ENCODE measurements around the gene TMEM45B. TPM values are rescaled to one million over a fixed set of nuclear protein-coding genes. Genes with fewer than 3 reads are reported as not detected.
"Not testable (repeated sequence)": the region's sequence is repeated elsewhere in the genome, so short reads cannot be mapped to it uniquely, and the experiment has no call there.

The TMEM45B gene
- total and polyA plus RNA-seq, 2 donors (not counting 1 experiment from before 2014, with no cell fraction given), result not detected

- not testable (repeated sequence) for H3K36me3 ChIP-seq (ENCODE audit: control insufficient read depth, insufficient read depth, low read length); H3K9ac ChIP-seq (ENCODE audit: insufficient read depth, low read length); H3K79me2 ChIP-seq (ENCODE audit: control insufficient read depth, insufficient read depth, low read length); H2AFZ ChIP-seq (ENCODE audit: low read length); H4K20me1 ChIP-seq (ENCODE audit: control insufficient read depth, extremely low read depth, insufficient read depth, low read length); H3K4me2 ChIP-seq (ENCODE audit: extremely low read depth, insufficient read depth, low read length); H3K9me3 ChIP-seq (ENCODE audit: control insufficient read depth, insufficient read depth, low read depth, low read length); H3K27ac ChIP-seq (ENCODE audit: insufficient read depth, low read length); H3K27me3 ChIP-seq (ENCODE audit: control insufficient read depth, insufficient read depth, low read length); H3K4me1 ChIP-seq (ENCODE audit: control insufficient read depth, extremely low read depth, insufficient read depth, low read length); H3K4me3 ChIP-seq (replicated peaks in 1 of 4; ENCODE audit: control extremely low read depth in 1 of 4, insufficient read depth in 1 of 4, low read depth in 3 of 4, low read length in 4 of 4)
- peak in 1 of 2 donors; percentile 59 for DNase-seq (ENCODE audit: low read depth in 2 of 2)
These were observed 20.8 kb downstream of the TMEM45B start for GRCh38 chr11:129836423-129836891.

GRCh38 chr11:129836979-129837378 is 21.3 kb downstream of the TMEM45B start:
- Histone ChIP-seq H3K9me3 (ENCODE audit: control insufficient read depth, insufficient read depth, low read depth, low read length) (no peaks in the 10 kb centered on the region), H4K20me1 (ENCODE audit: control insufficient read depth, extremely low read depth, insufficient read depth, low read length) (no peaks in the 10 kb centered on the region), H3K27ac (ENCODE audit: insufficient read depth, low read length) (no peak overlapping the region), H3K4me1 (ENCODE audit: control insufficient read depth, extremely low read depth, insufficient read depth, low read length) (no peaks in the 10 kb centered on the region), H3K4me3 (replicated peaks in 1 of 4; ENCODE audit: control extremely low read depth in 1 of 4, insufficient read depth in 1 of 4, low read depth in 3 of 4, low read length in 4 of 4) (no peak overlapping the region), H3K79me2 (ENCODE audit: control insufficient read depth, insufficient read depth, low read length) (no peaks in the 10 kb centered on the region), H2AFZ (ENCODE audit: low read length) (no peak overlapping the region), H3K27me3 (ENCODE audit: control insufficient read depth, insufficient read depth, low read length) (no peaks in the 10 kb centered on the region), H3K4me2 (ENCODE audit: extremely low read depth, insufficient read depth, low read length) (no peak overlapping the region), H3K36me3 (ENCODE audit: control insufficient read depth, insufficient read depth, low read length) (no peaks in the 10 kb centered on the region), H3K9ac (ENCODE audit: insufficient read depth, low read length) (no peak overlapping the region)
- no peak for TF ChIP-seq CTCF (conservative IDR thresholded peaks at IDR 0.05 in 1 of 2, IDR thresholded peaks at IDR 0.05 in 1 of 2; ENCODE audit: low read depth in 1 of 2, low read length in 2 of 2)
- no peak for TF ChIP-seq EZH2 (IDR thresholded peaks at IDR 0.05; ENCODE audit: low read length, missing control alignments)
- DNase-seq (ENCODE audit: low read depth in 2 of 2), result no peak

GRCh38 chr11:129840236-129840635 is 24.6 kb downstream of the TMEM45B start:
- Histone ChIP-seq H3K4me2 (ENCODE audit: extremely low read depth, insufficient read depth, low read length) (no peak overlapping the region), H3K4me3 (replicated peaks in 1 of 4; ENCODE audit: control extremely low read depth in 1 of 4, insufficient read depth in 1 of 4, low read depth in 3 of 4, low read length in 4 of 4) (no peak overlapping the region), H3K27me3 (ENCODE audit: control insufficient read depth, insufficient read depth, low read length) (no peaks in the 10 kb centered on the region), H3K9ac (ENCODE audit: insufficient read depth, low read length) (no peak overlapping the region), H3K79me2 (ENCODE audit: control insufficient read depth, insufficient read depth, low read length) (no peaks in the 10 kb centered on the region), H2AFZ (ENCODE audit: low read length) (no peak overlapping the region), H3K27ac (ENCODE audit: insufficient read depth, low read length) (no peak overlapping the region), H3K4me1 (ENCODE audit: control insufficient read depth, extremely low read depth, insufficient read depth, low read length) (no peaks in the 10 kb centered on the region), H4K20me1 (ENCODE audit: control insufficient read depth, extremely low read depth, insufficient read depth, low read length) (no peaks in the 10 kb centered on the region), H3K9me3 (ENCODE audit: control insufficient read depth, insufficient read depth, low read depth, low read length) (no peaks in the 10 kb centered on the region), H3K36me3 (ENCODE audit: control insufficient read depth, insufficient read depth, low read length) (no peaks in the 10 kb centered on the region)
- no peak for TF ChIP-seq EZH2 (IDR thresholded peaks at IDR 0.05; ENCODE audit: low read length, missing control alignments)
- no peak for TF ChIP-seq CTCF (conservative IDR thresholded peaks at IDR 0.05 in 1 of 2, IDR thresholded peaks at IDR 0.05 in 1 of 2; ENCODE audit: low read depth in 1 of 2, low read length in 2 of 2)
- DNase-seq (ENCODE audit: low read depth in 2 of 2), result no peak

All from fibroblast of lung (primary cell).